SK-N-SH (cell line): ENCODE data around the gene TRIM66. TPM values are rescaled to one million over a fixed set of nuclear protein-coding genes. Genes with fewer than 3 reads are reported as not detected.

Experiments used
- CTCF ChIA-PET: fragments of 300-600, 350-600 bp; formaldehyde crosslinking; extraction: SDS; loops from one replicate; lab custom pipeline; 2021; lab: Yijun Ruan, JAX
- POLR2A ChIA-PET: fragments of 350-600 bp; sonication (Branson Sonifier 250); formaldehyde crosslinking; extraction: SDS; loops from one replicate; lab custom pipeline; 2020; ENCODE audit warnings: antibody characterized with exemption, inconsistent platforms; lab: Yijun Ruan, JAX
- DNase-seq: peaks from one replicate; pipeline ENCODE4 v3.0.0; 2012
- H2AFZ ChIP-seq: fragments of 200-600 bp; sonication (generic); 2 replicates; pipeline ENCODE4 v1.8.1; 2016; ENCODE audit warnings: antibody characterized with exemption, mild to moderate bottlenecking, low read depth
- H3F3A ChIP-seq: fragments of 200-600 bp; sonication (generic); replicated peaks from 2 replicates; pipeline ENCODE3; 2016; ENCODE audit warnings: antibody characterized with exemption, mild to moderate bottlenecking; ENCODE audit not compliant: insufficient read depth
- H3K27ac ChIP-seq, 2 experiments: fragments of 200-500 bp in 1 of 2; fragments of 200-600 bp in 1 of 2; sonication (Bioruptor generic) in 1 of 2; sonication (generic), shearing (Covaris generic) in 1 of 2; 2 replicates each; pipeline versions ENCODE4 v1.5.1 to v1.6.1; 2014 to 2016; ENCODE audit warnings: low read depth in 2 of 2, inconsistent platforms in 1 of 2, low read length in 1 of 2, mild to moderate bottlenecking in 1 of 2, mixed read lengths in 1 of 2
- H3K27me3 ChIP-seq: fragments of 200-600 bp; sonication (generic), shearing (Covaris generic); 2 replicates; pipeline ENCODE4 v1.6.1; 2016; ENCODE audit warnings: mixed run types; ENCODE audit not compliant: insufficient read depth
- H3K36me3 ChIP-seq, 2 experiments: fragments of 200-500 bp in 1 of 2; fragments of 200-600 bp in 1 of 2; sonication (Bioruptor generic) in 1 of 2; sonication (generic) in 1 of 2; replicated peaks in 1 of 2; 2 replicates each; pipeline versions ENCODE3 to v1.5.1; 2014 to 2016; ENCODE audit warnings: low read length in 1 of 2, mild to moderate bottlenecking in 1 of 2; ENCODE audit not compliant: insufficient read depth in 2 of 2, control insufficient read depth in 1 of 2
- H3K4me1 ChIP-seq, 2 experiments: fragments of 200-500 bp in 1 of 2; fragments of 200-600 bp in 1 of 2; sonication (Bioruptor generic) in 1 of 2; sonication (generic), shearing (Covaris generic) in 1 of 2; 2 replicates each; pipeline versions ENCODE4 v1.5.1 to v1.6.1; 2014 to 2016; ENCODE audit warnings: low read depth in 1 of 2, low read length in 1 of 2, mixed run types in 1 of 2; ENCODE audit not compliant: insufficient read depth in 2 of 2, control insufficient read depth in 1 of 2
- H3K4me2 ChIP-seq: fragments of 200-600 bp; sonication (generic), shearing (Covaris generic); 2 replicates; pipeline ENCODE4 v1.6.1; 2017; ENCODE audit warnings: mixed run types
- H3K4me3 ChIP-seq, 2 experiments: fragments of 200-500 bp in 1 of 2; fragments of 200-600 bp in 1 of 2; sonication (Bioruptor generic) in 1 of 2; sonication (generic), shearing (Covaris generic) in 1 of 2; 2 replicates each; pipeline versions ENCODE4 v1.5.1 to v1.8.1; 2014 to 2016; ENCODE audit warnings: low read depth in 2 of 2, inconsistent platforms in 1 of 2, low read length in 1 of 2, mild to moderate bottlenecking in 1 of 2, mixed read lengths in 1 of 2, moderate library complexity in 1 of 2
- H3K79me2 ChIP-seq: fragments of 200-600 bp; sonication (generic); 2 replicates; pipeline ENCODE4 v1.8.1; 2017; ENCODE audit warnings: mild to moderate bottlenecking; ENCODE audit not compliant: insufficient read depth
- H3K9ac ChIP-seq: fragments of 200-600 bp; sonication (generic); 2 replicates; pipeline ENCODE4 v1.6.1; 2017; ENCODE audit warnings: mixed run types
- H3K9me2 ChIP-seq: fragments of 200-600 bp; sonication (generic); 2 replicates; pipeline ENCODE4 v1.6.1; 2017; ENCODE audit warnings: mixed run types
- H3K9me3 ChIP-seq: fragments of 200-600 bp; sonication (generic); 2 replicates; pipeline ENCODE4 v1.6.1; 2017; ENCODE audit warnings: mixed run types, mild to moderate bottlenecking, moderate library complexity
- H4K20me1 ChIP-seq: fragments of 200-600 bp; sonication (generic); 2 replicates; pipeline ENCODE4 v1.6.1; 2017; ENCODE audit warnings: mild to moderate bottlenecking, mixed run types; ENCODE audit not compliant: insufficient read depth
- CHD2 ChIP-seq: fragments of 150-350 bp; IDR thresholded peaks from 2 replicates; pipeline ENCODE4 v1.6.1; 2018; ENCODE audit warnings: low read length; ENCODE audit not compliant: partially characterized antibody
- EP300 ChIP-seq, 2 experiments: IDR thresholded peaks; 2 replicates each; pipeline versions ENCODE4 v1.4.0 to v1.6.1; 2012; ENCODE audit warnings: borderline replicate concordance in 1 of 2, low read depth in 1 of 2, low read length in 1 of 2
- EZH2phosphoT487 ChIP-seq: fragments of 200-600 bp; sonication (generic); IDR thresholded peaks from 2 replicates; pipeline ENCODE4 v1.6.1; 2017; ENCODE audit warnings: low read depth, mixed run types, mild to moderate bottlenecking, antibody characterized with exemption, moderate library complexity, borderline replicate concordance
- FOXM1 ChIP-seq: IDR thresholded peaks from 2 replicates; pipeline ENCODE4 v1.4.0; 2012; ENCODE audit warnings: low read depth, mild to moderate bottlenecking
- GABPA ChIP-seq: IDR thresholded peaks from 2 replicates; pipeline ENCODE4 v1.4.0; 2012; ENCODE audit warnings: low read depth, mild to moderate bottlenecking
- GATA2 ChIP-seq: sonication (generic); formaldehyde crosslinking; IDR thresholded peaks from 2 replicates; pipeline ENCODE4 v1.5.0; 2020; ENCODE audit warnings: mild to moderate bottlenecking, missing genetic modification reagents
- JUND ChIP-seq: IDR thresholded peaks from 2 replicates; pipeline ENCODE4 v1.4.0; 2012
- POLR2AphosphoS5 ChIP-seq: IDR thresholded peaks from 2 replicates; pipeline ENCODE4 v1.6.1; 2012; ENCODE audit warnings: low read depth, low read length
- RAD21 ChIP-seq: IDR thresholded peaks from 2 replicates; pipeline ENCODE4 v1.6.1; 2012; ENCODE audit warnings: mild to moderate bottlenecking, low read length
- SIN3A ChIP-seq: IDR thresholded peaks from 2 replicates; pipeline ENCODE4 v1.6.1; 2012; ENCODE audit warnings: low read depth, mild to moderate bottlenecking, low read length, moderate library complexity, borderline replicate concordance
- YY1 ChIP-seq: IDR thresholded peaks from 2 replicates; pipeline ENCODE4 v1.4.0; 2012; ENCODE audit warnings: low read depth, mild to moderate bottlenecking
- whole genome bisulfite sequencing: methylation state at CpG from one replicate; pipeline ENCODE4 v1.1.6; 2017; ENCODE audit warnings: low lambda C conversion rate; 5-methylcytosine and 5-hydroxymethylcytosine counted together
- polyA plus RNA-seq, 3 experiments: library from polyadenylated mRNA; depleted of rRNA; stranded (reverse); fragments of >200 nt; gene quantifications; 2 replicates each; pipeline ENCODE4 v1.2.3, GENCODE V29; 2012
- TF ChIP-seq, protein P1 (sequence below): IDR thresholded peaks from 2 replicates; pipeline ENCODE4 v1.4.0; 2012; ENCODE audit warnings: low read depth, borderline replicate concordance

TRIM66 gene
- polyA plus RNA-seq, 1 of the 3 experiments (the other 2 are of a cell fraction): 6.4 TPM

DNA sequence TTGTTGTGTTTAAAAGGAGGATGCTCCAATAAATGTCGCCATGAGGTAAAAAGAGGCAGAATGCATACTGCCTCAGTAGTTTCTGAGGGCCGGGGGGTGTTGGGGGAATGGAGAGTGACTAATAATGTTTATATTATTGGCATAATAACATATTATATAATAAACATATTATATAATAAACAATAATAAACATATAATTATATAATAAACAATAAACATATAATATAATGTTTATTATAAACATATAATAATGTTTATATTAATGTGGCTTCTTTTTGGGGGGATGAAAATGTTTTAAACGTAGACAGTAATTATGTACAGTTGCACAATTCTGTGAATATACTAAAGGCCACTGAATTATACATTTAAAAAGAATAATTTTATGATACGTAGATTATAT, 35.6 kb downstream of the TRIM66 start:
- Histone ChIP-seq H2AFZ (no peak overlapping the region), H3F3A (peaks cover 6% of the 10 kb centered on the region), H3K79me2 (no peaks in the 10 kb centered on the region), H3K27me3 (no peaks in the 10 kb centered on the region), H3K9me2 (no peaks in the 10 kb centered on the region), H3K4me2 (no peak overlapping the region), H3K4me3 (no peak overlapping the region), H3K9me3 (no peaks in the 10 kb centered on the region), H3K36me3 (peaks cover 8 to 42% of the 10 kb centered on the region in 2 experiments), H3K4me1 (no peaks in the 10 kb centered on the region; a peak in 1 of 4 replicates), H3K27ac (no peak overlapping the region), H3K9ac (no peak overlapping the region), H4K20me1 (no peaks in the 10 kb centered on the region)
- no peak for DNase-seq
- WGBS: 94% methylated on average over 4 of the region's 4 CpGs
- ChIA-PET CTCF (interaction anchor here (0.9 kb wide), 1 partner anchor 15 kb away, joined by 4 read pairs; no protein-coding TSS in a partner anchor), POLR2A (no interaction called here)
- TF ChIP-seq GABPA (no peak), GATA2 (CRISPR knock-in tag) (no peak), EZH2phosphoT487 (no peak), FOXM1 (no peak), JUND (no peak)

DNA sequence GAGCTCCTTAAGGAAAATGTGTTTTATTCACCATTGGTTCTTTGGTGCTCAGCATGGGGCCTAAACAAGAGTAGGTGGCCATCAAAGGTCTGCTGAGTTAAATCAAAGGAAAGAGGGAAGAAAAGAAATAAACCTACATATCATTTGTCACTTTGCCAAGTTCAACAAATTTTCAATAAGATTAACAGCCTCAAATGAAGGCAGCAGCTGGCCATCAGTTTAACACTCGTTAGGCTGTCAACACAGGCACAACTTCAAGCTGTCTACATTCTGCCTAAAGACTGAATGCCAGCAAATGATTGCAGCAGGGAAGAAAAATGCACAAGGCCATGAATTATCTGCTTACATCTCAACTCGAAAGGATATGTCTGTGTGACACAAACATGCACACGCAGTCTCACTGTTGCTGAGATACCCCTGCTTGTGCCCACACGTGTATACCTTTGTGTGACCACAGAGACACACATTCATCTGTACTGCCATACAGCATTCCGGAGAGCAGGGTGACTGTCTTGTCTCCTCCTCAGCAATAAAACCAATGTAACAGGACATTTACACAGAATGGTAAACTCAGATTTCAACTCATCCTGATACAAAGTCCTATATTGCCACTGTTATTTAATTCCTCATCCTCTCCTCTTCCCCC, 40.1 kb downstream of the TRIM66 start:
- whole genome bisulfite sequencing: 91% methylated on average over 5 of the region's 5 CpGs
- Histone ChIP-seq H3K4me3 (no peak overlapping the region), H3K9me3 (no peaks in the 10 kb centered on the region), H3K27ac (no peak overlapping the region), H3K27me3 (no peaks in the 10 kb centered on the region), H3K4me1 (no peaks in the 10 kb centered on the region; a peak in 1 of 4 replicates), H3K9ac (no peak overlapping the region), H3K79me2 (no peaks in the 10 kb centered on the region), H3K36me3 (peaks cover 9 to 46% of the 10 kb centered on the region in 2 experiments), H2AFZ (no peak overlapping the region), H4K20me1 (no peaks in the 10 kb centered on the region), H3K9me2 (no peaks in the 10 kb centered on the region), H3F3A (no peaks in the 10 kb centered on the region), H3K4me2 (no peak overlapping the region)
- POLR2A ChIA-PET: no interaction called here
- no peak for TF ChIP-seq POLR2AphosphoS5
- TF ChIP-seq CHD2: no peak
- no peak for TF ChIP-seq GATA2 (CRISPR knock-in tag)
- no peak for TF ChIP-seq RAD21
- TF ChIP-seq YY1: no peak
- no peak for TF ChIP-seq SIN3A
- TF ChIP-seq, protein P1, sequence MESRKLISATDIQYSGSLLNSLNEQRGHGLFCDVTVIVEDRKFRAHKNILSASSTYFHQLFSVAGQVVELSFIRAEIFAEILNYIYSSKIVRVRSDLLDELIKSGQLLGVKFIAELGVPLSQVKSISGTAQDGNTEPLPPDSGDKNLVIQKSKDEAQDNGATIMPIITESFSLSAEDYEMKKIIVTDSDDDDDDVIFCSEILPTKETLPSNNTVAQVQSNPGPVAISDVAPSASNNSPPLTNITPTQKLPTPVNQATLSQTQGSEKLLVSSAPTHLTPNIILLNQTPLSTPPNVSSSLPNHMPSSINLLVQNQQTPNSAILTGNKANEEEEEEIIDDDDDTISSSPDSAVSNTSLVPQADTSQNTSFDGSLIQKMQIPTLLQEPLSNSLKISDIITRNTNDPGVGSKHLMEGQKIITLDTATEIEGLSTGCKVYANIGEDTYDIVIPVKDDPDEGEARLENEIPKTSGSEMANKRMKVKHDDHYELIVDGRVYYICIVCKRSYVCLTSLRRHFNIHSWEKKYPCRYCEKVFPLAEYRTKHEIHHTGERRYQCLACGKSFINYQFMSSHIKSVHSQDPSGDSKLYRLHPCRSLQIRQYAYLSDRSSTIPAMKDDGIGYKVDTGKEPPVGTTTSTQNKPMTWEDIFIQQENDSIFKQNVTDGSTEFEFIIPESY: no peak
- no peak for TF ChIP-seq FOXM1
- no peak for TF ChIP-seq JUND
- TF ChIP-seq EP300 (IDR thresholded peaks at IDR 0.05; ENCODE audit: borderline replicate concordance in 1 of 2, low read depth in 1 of 2, low read length in 1 of 2): no peak
- no peak for TF ChIP-seq EZH2phosphoT487
- no peak for DNase-seq
- CTCF ChIA-PET: no interaction called here
